GM19239 (cell line): ENCODE data around the gene C1orf174.

Experiments used
- DNase-seq: peaks from one replicate; pipeline ENCODE4 v3.0.0; 2011; ENCODE audit warnings: low spot score; ENCODE audit not compliant: insufficient read length
- FAIRE-seq: peaks from 2 replicates; lab custom pipeline; 2011; peaks lifted over from hg19 to GRCh38; lab: Jason Lieb, UNC

C1orf174 gene

GRCh38 chr1:3910857-3911845 lies 11.1 kb upstream of the C1orf174 start:
- DNase-seq: peak; percentile 86
- peak; percentile 64 for FAIRE-seq

DNA sequence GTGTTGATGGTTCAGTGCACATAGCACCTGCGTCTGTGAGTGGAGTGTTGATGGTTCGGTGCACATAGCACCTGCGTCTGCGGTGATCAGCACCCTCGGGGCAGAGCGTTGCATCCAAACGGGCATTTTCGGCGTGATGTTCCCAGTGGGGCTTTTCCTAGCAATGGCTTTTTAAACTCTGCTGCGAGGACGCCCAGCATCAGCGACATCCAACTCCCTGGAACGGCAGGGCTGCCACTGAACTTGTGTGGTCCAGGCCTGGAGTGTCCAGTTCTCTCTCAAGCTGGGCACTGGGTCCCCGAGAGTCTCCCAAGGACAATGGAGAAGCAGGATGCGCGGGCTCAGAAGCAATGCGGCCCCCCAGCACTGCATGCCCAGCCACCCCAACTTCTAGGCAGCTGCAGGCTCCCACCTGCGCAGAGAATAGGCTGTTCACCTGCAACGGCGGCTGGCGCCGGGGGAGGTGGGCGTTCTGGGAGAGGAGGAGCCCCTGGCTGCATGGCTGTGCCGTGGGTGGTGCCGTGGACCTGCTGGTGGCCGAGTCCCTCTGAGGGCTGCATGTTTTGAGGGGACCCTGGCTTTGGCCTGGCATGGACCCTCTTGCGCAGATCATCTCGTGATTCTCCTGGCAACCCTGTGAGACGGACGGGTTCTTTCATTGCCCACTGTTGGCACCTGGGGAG lies 10.1 kb upstream of the C1orf174 start:
- FAIRE-seq (no peak), DNase-seq (no peak)

- DNase-seq (no peak), FAIRE-seq (no peak)
Observed at GRCh38 chr1:3909615-3910014, 9.5 kb upstream of the C1orf174 start.

DNA sequence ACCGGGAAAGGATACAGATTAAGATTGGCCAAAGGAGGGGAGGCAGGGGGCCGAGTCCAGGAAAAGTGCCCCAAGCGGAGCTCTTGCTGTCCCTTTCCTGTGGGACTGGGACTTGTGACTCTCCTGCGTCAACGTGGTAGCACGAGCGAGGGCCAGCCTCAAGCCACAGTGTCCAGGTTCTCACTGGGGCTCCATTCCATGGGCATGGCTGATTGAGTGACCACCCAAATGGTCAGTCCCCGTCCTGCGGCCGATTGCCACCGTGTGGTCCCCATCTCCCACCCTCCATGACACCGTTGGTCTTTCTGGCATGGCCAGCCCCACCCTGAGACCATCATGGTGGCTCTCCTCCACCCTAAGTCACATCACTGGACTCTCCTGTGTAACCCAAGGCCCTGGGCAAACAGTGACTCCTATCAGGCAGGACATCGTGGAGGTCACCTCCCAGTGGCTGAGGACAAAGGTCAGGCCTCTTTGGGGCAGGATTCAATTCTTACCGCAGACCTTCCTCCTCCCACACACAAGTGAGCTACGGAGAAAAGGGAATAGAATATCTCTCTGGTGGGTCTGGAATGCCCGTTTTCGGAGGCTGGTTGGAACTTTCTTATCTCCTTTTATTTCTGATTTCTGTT lies 8.9 kb upstream of the C1orf174 start:
- FAIRE-seq (no peak), DNase-seq (no peak)

DNA sequence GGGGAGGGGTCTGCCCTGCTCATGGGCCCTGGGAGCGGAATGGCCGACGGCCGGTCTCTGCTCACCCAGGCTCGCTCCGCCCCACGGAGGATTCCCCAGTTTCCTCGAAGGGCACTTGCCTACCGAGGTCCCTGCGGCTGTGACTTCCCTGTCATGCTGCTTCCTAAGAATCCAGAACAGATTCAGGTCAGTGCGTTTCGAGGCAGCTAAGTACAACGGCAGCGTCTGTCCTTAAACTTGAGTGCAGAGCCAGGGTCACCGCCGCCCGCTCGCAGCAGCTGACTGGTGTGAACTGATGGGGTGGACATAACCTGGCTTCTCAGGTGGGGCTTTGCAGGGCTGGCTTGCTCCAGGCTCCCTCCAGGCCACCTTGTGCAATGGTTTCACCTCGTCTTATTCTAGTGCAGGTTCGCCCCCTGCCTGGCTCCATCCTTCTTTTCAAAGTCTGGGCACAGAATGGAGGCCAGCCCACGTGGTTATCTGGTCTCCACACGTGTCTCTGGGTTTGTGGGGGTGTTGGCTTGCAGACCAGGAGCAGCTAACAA lies 7.6 kb upstream of the C1orf174 start:
- DNase-seq (no peak), FAIRE-seq (no peak)

DNA sequence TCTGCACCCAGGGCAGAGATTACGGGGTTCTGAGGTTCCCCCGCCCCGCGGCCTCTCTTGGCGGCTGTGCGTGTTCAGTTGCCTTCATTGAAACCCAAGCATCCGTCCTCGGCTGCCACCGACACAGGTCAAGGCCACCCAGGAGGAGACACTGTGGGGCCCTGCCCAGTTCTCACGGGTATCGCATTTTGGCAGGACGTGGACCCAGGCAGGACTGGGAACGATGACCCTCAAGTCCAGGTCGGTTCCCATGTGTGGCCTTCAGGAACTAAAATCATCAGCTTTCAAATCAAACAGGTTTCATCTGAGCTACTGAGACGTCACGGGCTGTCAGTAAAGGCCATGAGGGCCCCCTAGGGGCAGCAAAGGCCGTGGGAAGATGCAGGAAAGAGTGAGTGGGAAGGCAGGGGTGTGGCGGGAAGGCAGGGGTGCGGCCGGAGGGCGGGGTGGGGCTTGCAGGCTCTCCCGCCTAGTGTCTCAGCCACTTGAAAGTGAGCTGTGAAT lies 7.0 kb upstream of the C1orf174 start:
- DNase-seq (no peak), FAIRE-seq (no peak)

DNA sequence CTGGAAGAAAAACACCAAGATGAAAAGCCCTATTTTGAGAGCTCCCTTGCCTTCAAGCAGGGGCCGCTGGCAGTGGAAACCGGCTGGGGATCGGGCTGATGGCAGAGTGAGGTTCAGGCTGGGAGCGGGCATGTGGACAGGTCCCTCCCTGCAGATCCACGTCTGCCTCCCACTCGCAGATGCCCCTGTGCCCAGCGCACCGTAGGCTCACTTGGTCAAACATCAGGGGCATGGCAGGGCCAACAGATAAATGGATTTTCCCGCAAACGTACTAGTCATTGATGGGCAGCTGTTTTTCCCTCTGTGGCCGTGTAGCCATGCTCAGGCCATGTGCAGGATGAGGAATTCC lies 6.6 kb upstream of the C1orf174 start:
- DNase-seq (no peak), FAIRE-seq (no peak)

- FAIRE-seq (no peak), DNase-seq (no peak)
Observed at GRCh38 chr1:3905953-3906671, 6.0 kb upstream of the C1orf174 start.

- no peak for FAIRE-seq
- no peak for DNase-seq
Observed at GRCh38 chr1:3905266-3905952, 5.3 kb upstream of the C1orf174 start.

DNA sequence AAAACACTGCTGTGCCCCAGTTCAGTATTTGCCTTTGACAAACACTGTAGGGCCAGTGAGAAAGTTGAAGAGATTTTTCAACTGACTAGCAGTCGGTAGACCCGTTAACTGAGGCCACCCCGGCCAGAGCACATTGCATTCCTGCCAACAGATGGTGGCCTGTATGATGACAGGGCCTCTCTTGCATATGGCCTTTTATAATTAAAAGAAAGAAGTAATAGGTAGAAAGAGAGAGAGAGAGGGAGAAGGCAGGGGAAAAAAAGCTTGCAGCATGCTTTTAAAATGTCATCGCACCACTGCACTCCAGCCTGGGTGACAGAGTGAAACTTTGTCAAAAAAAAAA lies 4.7 kb upstream of the C1orf174 start:
- no peak for FAIRE-seq
- no peak for DNase-seq

- FAIRE-seq: no peak
- DNase-seq: no peak
Observed at GRCh38 chr1:3904006-3904842, 4.2 kb upstream of the C1orf174 start.

DNA sequence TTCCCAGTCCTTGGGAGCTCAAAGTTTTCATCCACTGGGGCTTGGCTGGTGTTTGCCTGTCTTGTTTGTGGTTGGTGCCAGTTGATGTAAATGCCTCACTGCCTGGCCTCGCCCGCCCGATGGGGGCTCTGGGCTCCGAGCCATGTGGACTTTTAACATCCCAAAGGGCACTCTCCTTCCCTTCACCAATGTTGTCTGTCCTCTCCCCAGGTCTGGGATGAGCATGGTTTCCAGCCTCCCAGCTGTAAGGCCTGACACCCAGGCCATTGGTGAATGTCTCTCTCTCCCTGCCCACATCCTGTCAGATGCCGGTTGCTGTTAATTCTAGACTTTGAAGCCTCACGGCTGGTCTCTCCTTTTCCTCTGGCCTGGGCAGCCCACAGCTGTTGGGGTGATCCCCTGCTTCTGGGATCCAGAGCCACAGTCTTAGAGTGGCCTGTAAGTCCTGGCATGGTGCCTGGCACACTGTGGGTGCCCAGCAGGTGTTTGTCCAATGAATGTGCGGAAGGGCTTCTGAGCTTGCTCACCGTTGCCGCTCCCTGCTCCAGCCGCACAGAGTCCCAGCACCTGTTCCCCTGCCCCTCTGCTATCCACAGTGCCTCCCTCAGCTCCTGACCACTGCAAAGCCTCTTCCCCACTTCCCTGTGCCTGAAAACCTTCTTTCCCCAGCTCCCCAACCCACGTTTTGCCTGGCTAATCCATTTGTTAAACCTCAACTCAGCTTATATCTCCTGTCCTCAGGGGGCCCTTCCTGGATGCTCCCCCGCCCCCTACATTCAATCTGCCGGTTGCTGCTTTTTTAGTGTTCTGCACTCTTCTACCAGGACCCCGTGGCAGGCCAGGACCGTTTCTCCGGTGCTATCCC lies 3.3 kb upstream of the C1orf174 start:
- FAIRE-seq: no peak
- no peak for DNase-seq

- no peak for DNase-seq
- no peak for FAIRE-seq
Observed at GRCh38 chr1:3902571-3903091, 2.6 kb upstream of the C1orf174 start.

- FAIRE-seq (no peak), DNase-seq (no peak)
Observed at GRCh38 chr1:3902111-3902511, 2.0 kb upstream of the C1orf174 start.

GRCh38 chr1:3900969-3901529 lies 977 bp upstream of the C1orf174 start:
- peak; percentile 89 for DNase-seq
- peak; percentile 96 for FAIRE-seq

DNA sequence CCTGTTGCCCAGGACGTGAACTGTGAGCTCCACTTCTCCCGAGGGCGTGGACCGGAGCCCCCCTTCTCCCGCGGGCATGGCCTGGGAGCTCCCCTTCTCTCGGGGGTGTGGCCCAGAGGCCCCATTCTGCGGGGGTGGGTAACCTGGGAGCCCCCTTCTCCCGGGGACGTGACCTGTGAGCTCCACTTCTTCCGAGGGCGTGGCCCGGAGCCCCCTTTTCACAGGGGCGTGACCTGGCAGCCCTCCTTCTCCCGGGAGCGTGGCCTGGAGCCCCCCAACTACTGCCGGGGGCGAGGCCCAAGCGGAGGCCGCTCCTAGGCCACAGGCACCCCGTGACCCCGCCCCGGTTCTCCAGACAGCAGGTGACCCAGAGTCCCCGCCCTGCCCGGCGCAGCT lies 320 bp downstream of the C1orf174 start:
- DNase-seq (no peak), FAIRE-seq (no peak)
